IMR-90 (cell line): Measurements from ENCODE around the gene SLC26A11. TPM values are rescaled to one million over a fixed set of nuclear protein-coding genes. Genes with fewer than 3 reads are reported as not detected.

Experiments used
- ATAC-seq: fragments of 200-7000 bp; cut with Tn5 transposase; 2 replicates; pipeline ENCODE4 v1.9.1; 2020; ENCODE audit warnings: low read depth, mild to moderate bottlenecking, moderate library complexity
- BruUV-seq: library from RNA; stranded (reverse); fragments of 400-500 nt; replicated peaks from 2 replicates; lab custom pipeline; 2021; lab: Mats Ljungman, UMichigan
- CTCF ChIA-PET: fragments of 300-600 bp; formaldehyde crosslinking; extraction: SDS; loops from one replicate; lab custom pipeline; 2021; ENCODE audit warnings: antibody characterized with exemption; lab: Yijun Ruan, JAX
- POLR2A ChIA-PET: fragments of 300-600 bp; sonication (Branson Sonifier 250); formaldehyde crosslinking; loops from one replicate; lab custom pipeline; 2022; ENCODE audit warnings: antibody characterized with exemption; ENCODE audit not compliant: unreplicated experiment; lab: Charles Lee
- DNase-seq: peaks from one replicate; pipeline ENCODE4 v3.0.0; 2013
- H2AFZ ChIP-seq: replicated peaks from 2 replicates; pipeline ENCODE3; 2013; ENCODE audit warnings: low read length, mild to moderate bottlenecking; ENCODE audit not compliant: poor library complexity
- H2AK5ac ChIP-seq: 2 replicates; pipeline ENCODE4 v1.6.1; 2013; ENCODE audit warnings: low read depth, low read length, inconsistent platforms
- H2AK9ac ChIP-seq: replicated peaks from 2 replicates; pipeline ENCODE3; 2013; ENCODE audit warnings: mild to moderate bottlenecking, low read depth, low read length, moderate library complexity; ENCODE audit not compliant: poor library complexity
- H2BK120ac ChIP-seq: 2 replicates; pipeline ENCODE4 v1.6.1; 2013; ENCODE audit warnings: low read depth, low read length, inconsistent platforms
- H2BK15ac ChIP-seq: 3 replicates; pipeline ENCODE4 v1.6.1; 2013; ENCODE audit warnings: low read depth, low read length, inconsistent platforms
- H2BK20ac ChIP-seq: 2 replicates; pipeline ENCODE4 v1.6.1; 2013; ENCODE audit warnings: low read depth, mild to moderate bottlenecking, inconsistent platforms, low read length, moderate library complexity
- H2BK5ac ChIP-seq: 2 replicates; pipeline ENCODE4 v1.6.1; 2013; ENCODE audit warnings: mild to moderate bottlenecking, low read depth, low read length, inconsistent platforms; ENCODE audit not compliant: poor library complexity, severe bottlenecking
- H3K14ac ChIP-seq: replicated peaks from 2 replicates; pipeline ENCODE4 v1.6.1; 2013; ENCODE audit warnings: low read depth, low read length, inconsistent platforms
- H3K18ac ChIP-seq: 2 replicates; pipeline ENCODE4 v1.6.1; 2013; ENCODE audit warnings: low read depth, low read length, control low read depth
- H3K23ac ChIP-seq: 2 replicates; pipeline ENCODE4 v1.6.1; 2013; ENCODE audit warnings: low read depth, low read length, inconsistent platforms
- H3K27ac ChIP-seq: 2 replicates; pipeline ENCODE4 v1.5.1; 2013; ENCODE audit warnings: mild to moderate bottlenecking, control low read depth, low read length; ENCODE audit not compliant: insufficient read depth
- H3K27me3 ChIP-seq: 2 replicates; pipeline ENCODE4 v1.6.1; 2013; ENCODE audit warnings: low read length; ENCODE audit not compliant: control insufficient read depth, insufficient read depth
- H3K36me3 ChIP-seq: 2 replicates; pipeline ENCODE4 v1.6.1; 2013; ENCODE audit warnings: low read length, mixed read lengths; ENCODE audit not compliant: control insufficient read depth, insufficient read depth
- H3K4ac ChIP-seq: 2 replicates; pipeline ENCODE4 v1.6.1; 2013; ENCODE audit warnings: low read depth, low read length, inconsistent platforms
- H3K4me1 ChIP-seq: 2 replicates; pipeline ENCODE4 v1.6.1; 2013; ENCODE audit warnings: low read length, mixed read lengths; ENCODE audit not compliant: control insufficient read depth, insufficient read depth
- H3K4me2 ChIP-seq: 2 replicates; pipeline ENCODE4 v1.6.1; 2013; ENCODE audit warnings: low read depth, mild to moderate bottlenecking, control low read depth, low read length, moderate library complexity
- H3K4me3 ChIP-seq: 2 replicates; pipeline ENCODE4 v1.5.1; 2013; ENCODE audit warnings: low read depth, mild to moderate bottlenecking, control low read depth, low read length, moderate library complexity; ENCODE audit not compliant: insufficient read depth
- H3K56ac ChIP-seq: 2 replicates; pipeline ENCODE4 v1.6.1; 2013; ENCODE audit warnings: low read length, inconsistent platforms; ENCODE audit not compliant: insufficient read depth; ENCODE audit errors: extremely low read depth
- H3K79me1 ChIP-seq, 2 experiments: 2 replicates each; pipeline ENCODE4 v1.6.1; 2013; ENCODE audit warnings: low read length in 2 of 2, inconsistent platforms in 1 of 2, low read depth in 1 of 2
- H3K9ac ChIP-seq: 2 replicates; pipeline ENCODE4 v1.6.1; 2013; ENCODE audit warnings: low read depth, low read length, control low read depth
- H3K9me1 ChIP-seq: 2 replicates; pipeline ENCODE4 v1.6.1; 2013; ENCODE audit warnings: low read length, inconsistent platforms; ENCODE audit not compliant: insufficient read depth
- H3K9me3 ChIP-seq: 2 replicates; pipeline ENCODE4 v1.6.1; 2013; ENCODE audit warnings: low read length; ENCODE audit not compliant: control insufficient read depth, insufficient read depth
- H4K20me1 ChIP-seq: 2 replicates; pipeline ENCODE4 v1.6.1; 2013; ENCODE audit warnings: low read length, inconsistent platforms; ENCODE audit not compliant: insufficient read depth
- H4K5ac ChIP-seq: 2 replicates; pipeline ENCODE4 v1.6.1; 2013; ENCODE audit warnings: mild to moderate bottlenecking, low read depth, low read length, control low read depth
- H4K8ac ChIP-seq, 2 experiments: 2 replicates each; pipeline ENCODE4 v1.6.1; 2013; ENCODE audit warnings: low read depth in 2 of 2, low read length in 2 of 2, control low read depth in 1 of 2, inconsistent platforms in 1 of 2
- H4K91ac ChIP-seq: 2 replicates; pipeline ENCODE4 v1.6.1; 2013; ENCODE audit warnings: low read depth, low read length, inconsistent platforms; ENCODE audit not compliant: insufficient read depth
- BHLHE40 ChIP-seq: fragments of 150-350 bp; IDR thresholded peaks from 2 replicates; pipeline ENCODE4 v1.6.1; 2016; ENCODE audit warnings: mild to moderate bottlenecking, low read depth, low read length
- CEBPB ChIP-seq: IDR thresholded peaks from 2 replicates; pipeline ENCODE4 v1.6.1; 2012; ENCODE audit warnings: low read depth, low read length, improper control_type of control experiment
- CHD1 ChIP-seq: IDR thresholded peaks from 2 replicates; pipeline ENCODE4 v1.6.1; 2012; ENCODE audit warnings: low read depth, low read length, improper control_type of control experiment
- CTCF ChIP-seq: conservative IDR thresholded peaks from 2 replicates; pipeline ENCODE4 v1.5.1; 2012; ENCODE audit warnings: mild to moderate bottlenecking, low read depth, low read length, improper control_type of control experiment
- ELK1 ChIP-seq: fragments of 150-350 bp; IDR thresholded peaks from 2 replicates; pipeline ENCODE4 v1.6.1; 2016; ENCODE audit warnings: low read depth, mild to moderate bottlenecking, low read length, moderate library complexity, borderline replicate concordance
- FOS ChIP-seq: fragments of 150-350 bp; IDR thresholded peaks from 2 replicates; pipeline ENCODE4 v1.6.1; 2016; ENCODE audit warnings: low read depth, low read length
- MAFK ChIP-seq: IDR thresholded peaks from 2 replicates; pipeline ENCODE4 v1.6.1; 2012; ENCODE audit warnings: low read depth, low read length, improper control_type of control experiment
- MAZ ChIP-seq: IDR thresholded peaks from 2 replicates; pipeline ENCODE4 v1.6.1; 2012; ENCODE audit warnings: low read depth, mild to moderate bottlenecking, low read length, improper control_type of control experiment, moderate library complexity, borderline replicate concordance
- MXI1 ChIP-seq: IDR thresholded peaks from 2 replicates; pipeline ENCODE4 v1.6.1; 2012; ENCODE audit warnings: low read depth, mild to moderate bottlenecking, low read length, moderate library complexity, borderline replicate concordance
- NFE2L2 ChIP-seq: fragments of 150-350 bp; IDR thresholded peaks from 2 replicates; pipeline ENCODE4 v1.6.1; 2016; ENCODE audit warnings: low read depth, mild to moderate bottlenecking, low read length
- RAD21 ChIP-seq: IDR thresholded peaks from 2 replicates; pipeline ENCODE4 v1.6.1; 2012; ENCODE audit warnings: low read length, improper control_type of control experiment
- RCOR1 ChIP-seq: IDR thresholded peaks from 2 replicates; pipeline ENCODE4 v1.6.1; 2012; ENCODE audit warnings: mild to moderate bottlenecking, low read length, improper control_type of control experiment; ENCODE audit not compliant: insufficient replicate concordance
- RFX5 ChIP-seq: IDR thresholded peaks from 2 replicates; pipeline ENCODE4 v1.8.0; 2012; ENCODE audit warnings: low read depth, mild to moderate bottlenecking, low read length, moderate library complexity
- SMC3 ChIP-seq: fragments of 150-350 bp; IDR thresholded peaks from 2 replicates; pipeline ENCODE4 v1.6.1; 2016; ENCODE audit warnings: low read depth, mild to moderate bottlenecking, antibody characterized with exemption, low read length, moderate library complexity
- USF2 ChIP-seq: fragments of 150-350 bp; IDR thresholded peaks from 2 replicates; pipeline ENCODE4 v1.6.1; 2017; ENCODE audit warnings: mild to moderate bottlenecking, antibody characterized with exemption, low read length, low read depth
- WGBS, 2 experiments: methylation state at CpG; one replicate each; pipeline versions ENCODE4 v1.1.5 to v1.1.7; 2013; ENCODE audit warnings: missing lambda C conversion rate in 2 of 2; ENCODE audit not compliant: insufficient read length in 1 of 2; ENCODE audit errors: extremely low coverage in 2 of 2; 5-methylcytosine and 5-hydroxymethylcytosine counted together
- dilution Hi-C: fragments of 300-500 bp; cut with HindIII; formaldehyde crosslinking; loops from one replicate; pipeline ENCODE4 v1.14.3; 2018; ENCODE audit warnings: low sequenced_read_pairs; ENCODE audit not compliant: unreplicated experiment
- in situ Hi-C: fragments of 300-500 bp; cut with MboI; formaldehyde crosslinking; loops from 3 replicates; pipeline ENCODE4 v1.14.3; 2019; ENCODE audit warnings: low sequenced_read_pairs, inconsistent platforms, mixed read lengths
- intact Hi-C: fragments of 100-400 bp; cut with micrococcal nuclease; formaldehyde crosslinking; loops from 2 replicates; pipeline ENCODE4 v1.10.0; 2022
- polyA plus RNA-seq, 3 experiments: library from polyadenylated mRNA; depleted of rRNA; stranded (reverse); fragments of >200 nt; gene quantifications; 2 replicates each; pipeline ENCODE4 v1.2.3, GENCODE V29; 2012; ENCODE audit warnings: low replicate concordance in 1 of 3
- total RNA-seq: library from RNA; depleted of rRNA; stranded (reverse); fragments of >200 nt; gene quantifications from 2 replicates; pipeline ENCODE4 v1.2.3, GENCODE V29; 2012

The SLC26A11 gene
- total and polyA plus RNA-seq, 2 of the 4 experiments (the other 2 are of a cell fraction) = 3.2 to 15.6 TPM

GRCh38 chr17:80236911-80237310, 16.7 kb downstream of the SLC26A11 start:
- Histone ChIP-seq H3K9me3 (peaks cover 14% of the 10 kb centered on the region), H2AK9ac (no peak overlapping the region), H3K79me1 (no peaks in the 10 kb centered on the region), H2BK120ac (no peak overlapping the region), H4K20me1 (no peaks in the 10 kb centered on the region), H4K5ac (no peak overlapping the region), H3K27me3 (no peaks in the 10 kb centered on the region), H2BK15ac (no peak overlapping the region), H3K9me1 (no peaks in the 10 kb centered on the region), H2BK5ac (no peak overlapping the region), H3K4me3 (no peak overlapping the region), H3K9ac (no peak overlapping the region), H3K18ac (no peak overlapping the region), H3K4me2 (no peak overlapping the region), H3K36me3 (peaks cover 51% of the 10 kb centered on the region), H3K56ac (no peak overlapping the region), H3K4me1 (no peaks in the 10 kb centered on the region), H3K27ac (no peak overlapping the region), H4K91ac (no peak overlapping the region), H2BK20ac (no peak overlapping the region), H3K14ac (no peak overlapping the region), H2AFZ (no peak overlapping the region), H2AK5ac (no peak overlapping the region), H3K23ac (no peak overlapping the region), H4K8ac (no peak overlapping the region), H3K4ac (no peak overlapping the region)
- CTCF ChIA-PET = no interaction called here
- intact Hi-C loops (no loop called here), in situ Hi-C loops (no loop called here), dilution Hi-C loops (no loop called here)
- no peak for ATAC-seq
- POLR2A ChIA-PET = no interaction called here
- BruUV-seq = no TSS peak
- TF ChIP-seq MAZ = no peak
- no peak for TF ChIP-seq BHLHE40
- TF ChIP-seq ELK1 = no peak
- TF ChIP-seq SMC3 = no peak
- TF ChIP-seq RAD21 = no peak
- TF ChIP-seq MAFK = no peak
- TF ChIP-seq CTCF = no peak
- TF ChIP-seq NFE2L2 = no peak
- TF ChIP-seq RFX5 = no peak
- no peak for TF ChIP-seq MXI1
- TF ChIP-seq RCOR1 = no peak
- no peak for TF ChIP-seq USF2
- TF ChIP-seq FOS = no peak
- TF ChIP-seq CHD1 = no peak
- TF ChIP-seq CEBPB = no peak
- no peak for DNase-seq
- WGBS, 2 experiments = 95% methylated on average over 3 of the region's 17 CpGs; no CpG with 5 or more reads in 1 of the 2 experiments
